Caco-2 (cell line): ENCODE results near the gene SAMSN1. TPM values are rescaled to one million over a fixed set of nuclear protein-coding genes. Genes with fewer than 3 reads are reported as not detected.

Source experiments
- BruUV-seq: library from RNA; stranded (reverse); fragments of 400-500 nt; replicated peaks from 2 replicates; lab custom pipeline; 2021; lab: Mats Ljungman, UMichigan
- CTCF ChIA-PET: fragments of 300-600 bp; sonication (Branson Sonifier 250); formaldehyde crosslinking; loops from one replicate; lab custom pipeline; 2022; ENCODE audit warnings: antibody characterized with exemption; lab: Charles Lee
- POLR2A ChIA-PET: fragments of 300-600 bp; sonication (Branson Sonifier 250); formaldehyde crosslinking; loops from one replicate; lab custom pipeline; 2022; ENCODE audit warnings: antibody characterized with exemption; lab: Charles Lee
- DNase-seq, 2 experiments: peaks; one replicate each; pipeline versions ENCODE4 v3.0.0 to v3.0.0-alpha.2; 2020 to 2022
- H3K27me3 ChIP-seq: replicated peaks from 2 replicates; pipeline ENCODE4 v1.6.0; 2011; ENCODE audit warnings: low read length; ENCODE audit not compliant: control insufficient read depth, insufficient read depth
- H3K36me3 ChIP-seq: 2 replicates; pipeline ENCODE4 v1.5.1; 2011; ENCODE audit warnings: low read length; ENCODE audit not compliant: control insufficient read depth, insufficient read depth
- H3K4me1 ChIP-seq: fragments of 250-450 bp; sonication (Bioruptor Pico); 2 replicates; pipeline ENCODE4 v1.5.1; 2020; ENCODE audit warnings: mild to moderate bottlenecking
- H3K4me3 ChIP-seq: 2 replicates; pipeline ENCODE4 v1.5.1; 2011; ENCODE audit warnings: low read depth, mild to moderate bottlenecking, control low read depth, low read length
- H3K9me3 ChIP-seq: fragments of 250-450 bp; sonication (Bioruptor Pico); 2 replicates; pipeline ENCODE4 v1.5.1; 2020; ENCODE audit warnings: mild to moderate bottlenecking, moderate library complexity
- H3K27ac Mint-ChIP-seq: one replicate; pipeline ENCODE4 v1.8.0; 2022; ENCODE audit warnings: mixed read lengths; ENCODE audit not compliant: unreplicated experiment
- H3K27me3 Mint-ChIP-seq: one replicate; pipeline ENCODE4 v1.8.0; 2022; ENCODE audit warnings: mixed read lengths; ENCODE audit not compliant: insufficient read depth, unreplicated experiment
- H3K36me3 Mint-ChIP-seq: one replicate; pipeline ENCODE4 v1.8.0; 2022; ENCODE audit warnings: mild to moderate bottlenecking, mixed read lengths; ENCODE audit not compliant: insufficient read depth, unreplicated experiment
- H3K4me1 Mint-ChIP-seq: one replicate; pipeline ENCODE4 v1.8.0; 2022; ENCODE audit warnings: low read depth, mixed read lengths; ENCODE audit not compliant: unreplicated experiment
- H3K4me3 Mint-ChIP-seq: one replicate; pipeline ENCODE4 v1.8.0; 2022; ENCODE audit warnings: mild to moderate bottlenecking, moderate library complexity, mixed read lengths; ENCODE audit not compliant: unreplicated experiment
- H3K9me3 Mint-ChIP-seq: one replicate; pipeline ENCODE4 v1.8.0; 2022; ENCODE audit warnings: mixed read lengths; ENCODE audit not compliant: unreplicated experiment
- intact Hi-C: fragments of 100-400 bp; cut with micrococcal nuclease; formaldehyde crosslinking; loops from one replicate; pipeline ENCODE4 v1.10.0; 2022; ENCODE audit not compliant: unreplicated experiment
- total RNA-seq: library from RNA; stranded (reverse); gene quantifications from 2 replicates; pipeline ENCODE4 v1.2.3, GENCODE V29; 2022
- TF ChIP-seq, protein P1 (sequence below), 2 experiments: fragments of 200-600 bp in 1 of 2; IDR thresholded peaks; 1 replicate in 1 of 2; 2 replicates in 1 of 2; pipeline versions ENCODE4 v1.5.1 to v1.8.0; 2011 to 2022; ENCODE audit warnings: antibody characterized with exemption in 1 of 2, control low read depth in 1 of 2, inconsistent platforms in 1 of 2, low read depth in 1 of 2, low read length in 1 of 2, mild to moderate bottlenecking in 1 of 2, moderate library complexity in 1 of 2; ENCODE audit not compliant: insufficient read depth in 1 of 2, severe bottlenecking in 1 of 2, unreplicated experiment in 1 of 2

SAMSN1 gene
- total RNA-seq, 1 experiment from 2014 or later: not detected

DNA sequence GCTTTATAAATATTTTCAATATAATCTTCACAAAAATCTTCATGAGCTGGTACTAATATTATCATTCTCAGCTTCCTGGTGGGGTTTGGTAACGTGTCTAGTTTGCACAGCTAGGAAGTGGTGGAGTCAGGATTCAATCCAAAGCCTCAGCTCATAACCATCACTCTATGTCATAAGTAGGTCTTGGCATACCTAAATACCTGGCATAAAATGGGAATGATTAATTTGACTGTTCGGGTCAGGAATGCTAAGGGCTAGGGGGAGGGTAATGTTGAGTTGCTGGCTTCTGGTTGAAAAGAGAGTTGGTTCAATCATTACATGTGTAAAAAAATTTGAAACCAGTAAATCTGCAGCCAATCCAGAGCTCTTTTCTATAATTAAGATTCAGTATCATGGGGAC lies 5.6 kb upstream of the SAMSN1 start:
- TF ChIP-seq, protein P1, sequence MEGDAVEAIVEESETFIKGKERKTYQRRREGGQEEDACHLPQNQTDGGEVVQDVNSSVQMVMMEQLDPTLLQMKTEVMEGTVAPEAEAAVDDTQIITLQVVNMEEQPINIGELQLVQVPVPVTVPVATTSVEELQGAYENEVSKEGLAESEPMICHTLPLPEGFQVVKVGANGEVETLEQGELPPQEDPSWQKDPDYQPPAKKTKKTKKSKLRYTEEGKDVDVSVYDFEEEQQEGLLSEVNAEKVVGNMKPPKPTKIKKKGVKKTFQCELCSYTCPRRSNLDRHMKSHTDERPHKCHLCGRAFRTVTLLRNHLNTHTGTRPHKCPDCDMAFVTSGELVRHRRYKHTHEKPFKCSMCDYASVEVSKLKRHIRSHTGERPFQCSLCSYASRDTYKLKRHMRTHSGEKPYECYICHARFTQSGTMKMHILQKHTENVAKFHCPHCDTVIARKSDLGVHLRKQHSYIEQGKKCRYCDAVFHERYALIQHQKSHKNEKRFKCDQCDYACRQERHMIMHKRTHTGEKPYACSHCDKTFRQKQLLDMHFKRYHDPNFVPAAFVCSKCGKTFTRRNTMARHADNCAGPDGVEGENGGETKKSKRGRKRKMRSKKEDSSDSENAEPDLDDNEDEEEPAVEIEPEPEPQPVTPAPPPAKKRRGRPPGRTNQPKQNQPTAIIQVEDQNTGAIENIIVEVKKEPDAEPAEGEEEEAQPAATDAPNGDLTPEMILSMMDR (IDR thresholded peaks at IDR 0.05; ENCODE audit: insufficient read depth in 1 of 2, low read depth in 1 of 2, low read length in 1 of 2, severe bottlenecking in 1 of 2, unreplicated experiment in 1 of 2): no peak
- Mint-ChIP-seq H3K27me3 (no peaks in the 10 kb centered on the region), H3K36me3 (no peaks in the 10 kb centered on the region), H3K4me3 (no peak overlapping the region), H3K9me3 (no peaks in the 10 kb centered on the region), H3K4me1 (no peaks in the 10 kb centered on the region), H3K27ac (no peak overlapping the region)
- no peaks in the 10 kb centered on the region for H3K36me3 ChIP-seq
- BruUV-seq: no TSS peak
- DNase-seq: no peak
- ChIA-PET CTCF (no interaction called here), POLR2A (no interaction called here)
- no peak overlapping the region for H3K4me3 ChIP-seq
- H3K9me3 ChIP-seq: no peaks in the 10 kb centered on the region
- H3K27me3 ChIP-seq: no peaks in the 10 kb centered on the region; the same call in 1 of the 2 replicates
- H3K4me1 ChIP-seq: no peaks in the 10 kb centered on the region
- intact Hi-C loops: no loop called here

DNA sequence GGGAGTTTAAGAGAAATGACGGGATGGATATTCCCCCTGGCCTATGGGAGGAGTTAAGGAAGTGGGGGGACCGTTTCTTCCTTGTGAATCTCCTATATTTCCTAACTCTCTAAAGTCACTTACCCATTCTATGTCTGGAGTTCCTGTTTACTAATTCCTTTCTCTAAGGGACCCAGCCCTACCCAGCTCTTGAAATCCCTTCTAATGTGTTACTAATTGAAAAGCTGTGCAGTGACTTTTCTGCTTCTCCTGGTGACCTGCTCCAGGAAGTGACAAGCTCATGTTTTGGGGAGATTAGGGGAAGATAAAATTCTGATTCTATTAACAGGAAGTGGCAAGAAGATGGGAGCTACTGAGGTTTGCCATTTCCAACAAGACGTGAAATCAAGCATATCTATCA lies 4.0 kb upstream of the SAMSN1 start:
- H3K4me3 ChIP-seq: no peak overlapping the region
- BruUV-seq: no TSS peak
- H3K27me3 ChIP-seq: no peaks in the 10 kb centered on the region; the same call in 1 of the 2 replicates
- ChIA-PET CTCF (no interaction called here), POLR2A (no interaction called here)
- intact Hi-C loops: no loop called here
- H3K9me3 ChIP-seq: no peaks in the 10 kb centered on the region
- no peak for DNase-seq
- no peaks in the 10 kb centered on the region for H3K4me1 ChIP-seq
- TF ChIP-seq, protein P1 (IDR thresholded peaks at IDR 0.05; ENCODE audit: insufficient read depth in 1 of 2, low read depth in 1 of 2, low read length in 1 of 2, severe bottlenecking in 1 of 2, unreplicated experiment in 1 of 2): no peak
- H3K27me3 Mint-ChIP-seq: no peaks in the 10 kb centered on the region
- no peak overlapping the region for H3K4me3 Mint-ChIP-seq
- H3K36me3 ChIP-seq: no peaks in the 10 kb centered on the region
- H3K36me3 Mint-ChIP-seq: no peaks in the 10 kb centered on the region
- no peaks in the 10 kb centered on the region for H3K9me3 Mint-ChIP-seq
- H3K27ac Mint-ChIP-seq: no peak overlapping the region
- no peaks in the 10 kb centered on the region for H3K4me1 Mint-ChIP-seq

DNA sequence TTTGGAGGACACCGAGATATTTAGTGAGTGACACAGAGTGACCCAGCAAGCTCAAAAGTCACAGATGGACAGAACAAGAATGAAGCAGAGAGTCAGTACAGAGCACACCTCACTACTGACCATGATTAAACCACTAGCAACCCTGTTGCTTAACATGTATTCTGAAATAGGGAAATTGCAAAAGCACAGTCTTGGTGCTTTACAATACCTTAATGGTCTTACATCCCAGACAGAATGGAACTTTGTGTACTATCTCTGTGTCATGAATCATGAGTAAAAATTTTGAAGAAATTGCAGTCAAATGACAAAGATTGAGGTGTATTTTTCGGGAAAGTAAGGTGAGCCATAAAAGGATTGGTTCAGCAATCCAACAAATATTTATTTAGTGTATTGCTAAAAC lies 2.7 kb upstream of the SAMSN1 start:
- H3K36me3 Mint-ChIP-seq: no peaks in the 10 kb centered on the region
- DNase-seq: no peak
- no peaks in the 10 kb centered on the region for H3K27me3 Mint-ChIP-seq
- TF ChIP-seq, protein P1 (IDR thresholded peaks at IDR 0.05; ENCODE audit: insufficient read depth in 1 of 2, low read depth in 1 of 2, low read length in 1 of 2, severe bottlenecking in 1 of 2, unreplicated experiment in 1 of 2): no peak
- Histone ChIP-seq H3K9me3 (no peaks in the 10 kb centered on the region), H3K27me3 (no peaks in the 10 kb centered on the region; the same call in 1 of the 2 replicates), H3K36me3 (no peaks in the 10 kb centered on the region), H3K4me3 (no peak overlapping the region), H3K4me1 (no peaks in the 10 kb centered on the region)
- no TSS peak for BruUV-seq
- no peak overlapping the region for H3K27ac Mint-ChIP-seq
- no peak overlapping the region for H3K4me3 Mint-ChIP-seq
- CTCF ChIA-PET: no interaction called here
- no peaks in the 10 kb centered on the region for H3K4me1 Mint-ChIP-seq
- no peaks in the 10 kb centered on the region for H3K9me3 Mint-ChIP-seq
- intact Hi-C loops: no loop called here
- POLR2A ChIA-PET: no interaction called here
